ENCODE results near the gene MSRB2. TPM values are rescaled to one million over a fixed set of nuclear protein-coding genes. Genes with fewer than 3 reads are reported as not detected.

MSRB2 gene
- total RNA-seq, 2 donors from 2014 or later, result 4.9 to 6.3 TPM

GRCh38 chr10:23080262-23080661 lies 15.1 kb upstream of the MSRB2 start:
- Histone ChIP-seq H3K4me1 (peaks cover 13% of the 10 kb centered on the region), H3K27me3 (no peaks in the 10 kb centered on the region), H3K36me3 (replicated peaks in 1 of 2; ENCODE audit: insufficient read depth in 1 of 2, low read depth in 2 of 2) (no peaks in the 10 kb centered on the region), H3K4me3 (no peak overlapping the region), H3K9me3 (no peaks in the 10 kb centered on the region), H3K27ac (no peak overlapping the region)
- DNase-seq (no peak), ATAC-seq (no peak)
- TF ChIP-seq POLR2A (IDR thresholded peaks at IDR 0.05) (no peak), CTCF (IDR thresholded peaks at IDR 0.05) (no peak)
- intact Hi-C loops (cut with DNase I), result no loop called here
- 76 to 83% methylated on average over 7 of the region's 7 CpGs for WGBS, 2 donors

- Histone ChIP-seq H3K4me1 (peaks cover 13% of the 10 kb centered on the region), H3K9me3 (no peaks in the 10 kb centered on the region), H3K36me3 (replicated peaks in 1 of 2; ENCODE audit: insufficient read depth in 1 of 2, low read depth in 2 of 2) (no peaks in the 10 kb centered on the region), H3K4me3 (no peak overlapping the region), H3K27ac (peak overlapping the region in 1 of 4 donors; percentile 7), H3K27me3 (no peaks in the 10 kb centered on the region)
- intact Hi-C loops (cut with DNase I), result no loop called here
- no peak for TF ChIP-seq CTCF (IDR thresholded peaks at IDR 0.05)
- TF ChIP-seq POLR2A (IDR thresholded peaks at IDR 0.05), result no peak
- 19 to 26% methylated on average over 7 of the region's 7 CpGs for WGBS, 2 donors
- ATAC-seq (peak; percentile 50), DNase-seq (peak in 2 of 4 donors; percentile 18 to 26)
Observed at GRCh38 chr10:23081221-23081750, 14.1 kb upstream of the MSRB2 start.

GRCh38 chr10:23081891-23082290 lies 13.5 kb upstream of the MSRB2 start:
- no peak overlapping the region for H3K4me3 ChIP-seq
- TF ChIP-seq CTCF (IDR thresholded peaks at IDR 0.05) (no peak), POLR2A (IDR thresholded peaks at IDR 0.05) (no peak)
- ATAC-seq (no peak), DNase-seq (no peak)
- H3K9me3 ChIP-seq, result no peaks in the 10 kb centered on the region
- H3K4me1 ChIP-seq, result peaks cover 13% of the 10 kb centered on the region
- H3K27ac ChIP-seq, result no peak overlapping the region
- H3K27me3 ChIP-seq, result no peaks in the 10 kb centered on the region
- 87 to 90% methylated on average over 4 of the region's 4 CpGs for WGBS, 2 donors
- intact Hi-C loops (cut with DNase I), result no loop called here
- H3K36me3 ChIP-seq (replicated peaks in 1 of 2; ENCODE audit: insufficient read depth in 1 of 2, low read depth in 2 of 2), result no peaks in the 10 kb centered on the region

GRCh38 chr10:23088609-23089008 lies 6.8 kb upstream of the MSRB2 start:
- H3K27me3 ChIP-seq, result no peaks in the 10 kb centered on the region

More at GRCh38 chr10:23088609-23089008, 6.8 kb upstream of the MSRB2 start:
- no peak for DNase-seq
- Histone ChIP-seq H3K4me1 (no peaks in the 10 kb centered on the region), H3K9me3 (no peaks in the 10 kb centered on the region), H3K4me3 (no peak overlapping the region), H3K27ac (no peak overlapping the region), H3K36me3 (replicated peaks in 1 of 2; ENCODE audit: insufficient read depth in 1 of 2, low read depth in 2 of 2) (no peaks in the 10 kb centered on the region)
- intact Hi-C loops (cut with DNase I), result no loop called here
- no peak for ATAC-seq
- TF ChIP-seq CTCF (IDR thresholded peaks at IDR 0.05), result no peak
- no peak for TF ChIP-seq POLR2A (IDR thresholded peaks at IDR 0.05)
